HEK293T (cell line): Measurements from ENCODE around the gene SH2B2.

ENCODE experiments used
- ARNT ChIP-seq: fragments of 450-650 bp; IDR thresholded peaks from 2 replicates; pipeline ENCODE4 v1.6.1; 2017; ENCODE audit warnings: mild to moderate bottlenecking
- BHLHE40 ChIP-seq: fragments of 450-650 bp; IDR thresholded peaks from 2 replicates; pipeline ENCODE4 v1.6.1; 2016; ENCODE audit warnings: mild to moderate bottlenecking, moderate library complexity, borderline replicate concordance
- ELF4 ChIP-seq: fragments of 450-650 bp; IDR thresholded peaks from 2 replicates; pipeline ENCODE4 v1.6.1; 2017; ENCODE audit warnings: antibody characterized with exemption
- FOXK2 ChIP-seq: fragments of 450-650 bp; IDR thresholded peaks from 2 replicates; pipeline ENCODE4 v1.6.1; 2016; ENCODE audit warnings: mild to moderate bottlenecking
- FOXM1 ChIP-seq: fragments of 450-650 bp; IDR thresholded peaks from 2 replicates; pipeline ENCODE4 v1.6.1; 2017; ENCODE audit warnings: mild to moderate bottlenecking, borderline replicate concordance
- HDGF ChIP-seq: fragments of 450-650 bp; IDR thresholded peaks from 2 replicates; pipeline ENCODE4 v1.6.1; 2017; ENCODE audit warnings: antibody characterized with exemption, borderline replicate concordance
- L3MBTL2 ChIP-seq: fragments of 450-650 bp; conservative IDR thresholded peaks from 2 replicates; pipeline ENCODE4 v1.6.1; 2016; ENCODE audit warnings: mild to moderate bottlenecking
- LEF1 ChIP-seq: fragments of 450-650 bp; IDR thresholded peaks from 2 replicates; pipeline ENCODE4 v1.6.1; 2017; ENCODE audit warnings: mild to moderate bottlenecking, borderline replicate concordance
- NFRKB ChIP-seq: fragments of 450-650 bp; IDR thresholded peaks from 2 replicates; pipeline ENCODE4 v1.6.1; 2016; ENCODE audit warnings: mild to moderate bottlenecking, moderate library complexity
- PKNOX1 ChIP-seq: fragments of 450-650 bp; IDR thresholded peaks from 2 replicates; pipeline ENCODE4 v1.6.1; 2016
- SP1 ChIP-seq: fragments of 450-650 bp; IDR thresholded peaks from 2 replicates; pipeline ENCODE4 v1.6.1; 2017
- SUZ12 ChIP-seq: fragments of 450-650 bp; IDR thresholded peaks from 2 replicates; pipeline ENCODE4 v1.6.1; 2016; ENCODE audit warnings: mild to moderate bottlenecking
- TARDBP ChIP-seq: fragments of 450-650 bp; IDR thresholded peaks from 2 replicates; pipeline ENCODE4 v1.6.1; 2016
- ZNF384 ChIP-seq: fragments of 450-650 bp; IDR thresholded peaks from 2 replicates; pipeline ENCODE4 v1.6.1; 2016

GRCh38 chr7:102280521-102280920, 6.1 kb upstream of the SH2B2 start:
- TF ChIP-seq FOXK2 (no peak), LEF1 (no peak), TARDBP (no peak), BHLHE40 (no peak), NFRKB (no peak), HDGF (no peak), PKNOX1 (no peak), L3MBTL2 (no peak), SP1 (no peak), FOXM1 (no peak), ARNT (no peak), SUZ12 (no peak), ZNF384 (no peak), ELF4 (no peak)
